22Rv1 (cell line): ENCODE data around the gene RNPEPL1.

Source experiments
- H3K27ac ChIP-seq: fragments of 450-650 bp; 2 replicates; pipeline ENCODE4 v1.5.1; 2017
- CTCF ChIP-seq: fragments of 450-650 bp; IDR thresholded peaks from 2 replicates; pipeline ENCODE4 v1.5.1; 2017; ENCODE audit warnings: mild to moderate bottlenecking
- ZFX ChIP-seq: fragments of 450-650 bp; IDR thresholded peaks from 2 replicates; pipeline ENCODE4 v1.6.1; 2017; ENCODE audit warnings: antibody characterized with exemption, borderline replicate concordance

Gene RNPEPL1

GRCh38 chr2:240558236-240558761 lies 10.0 kb upstream of the RNPEPL1 start:
- H3K27ac ChIP-seq: peak overlapping the region; percentile 98; the same call in 1 of the 2 replicates
- TF ChIP-seq ZFX (no peak), CTCF (no peak)

GRCh38 chr2:240559286-240559685 lies 9.0 kb upstream of the RNPEPL1 start:
- H3K27ac ChIP-seq: peak overlapping the region; percentile 98
- TF ChIP-seq CTCF (no peak), ZFX (no peak)

- TF ChIP-seq CTCF: no peak
- TF ChIP-seq ZFX: no peak
These were observed 8.2 kb upstream of the RNPEPL1 start, which contains the start of gene DUSP28 for GRCh38 chr2:240560084-240560479. DUSP28 (plus strand) TSS chr2:240560357; CDS start chr2:240560685, 328 bp downstream.

GRCh38 chr2:240560480-240561324 lies 7.6 kb upstream of the RNPEPL1 start:
- H3K27ac ChIP-seq: peak overlapping the region; percentile 98
- TF ChIP-seq CTCF: peak; percentile 20; the same call in 1 of the 2 replicates
- no peak for TF ChIP-seq ZFX

More at GRCh38 chr2:240560084-240560479, 8.2 kb upstream of the RNPEPL1 start, which contains the start of gene DUSP28:
- H3K27ac ChIP-seq: peak within 1 kb of the TSS; percentile 98

GRCh38 chr2:240561325-240561971 lies 6.8 kb upstream of the RNPEPL1 start:
- H3K27ac ChIP-seq: peak overlapping the region; percentile 98
- peak; percentile 9; the same call in 1 of the 2 replicates for TF ChIP-seq CTCF
- no peak for TF ChIP-seq ZFX

GRCh38 chr2:240563231-240563630 lies 5.1 kb upstream of the RNPEPL1 start:
- H3K27ac ChIP-seq: peak overlapping the region; percentile 98

- no peak for TF ChIP-seq CTCF
- no peak for TF ChIP-seq ZFX
- peak overlapping the region; percentile 98; the same call in 1 of the 2 replicates for H3K27ac ChIP-seq
These were observed 4.2 kb upstream of the RNPEPL1 start for GRCh38 chr2:240563951-240564560.
